RWPE2 (cell line): Measurements from ENCODE around the gene MTG2.

ENCODE experiments used
- ATAC-seq: fragments of 200-7000 bp; cut with Tn5 transposase; 3 replicates; pipeline ENCODE4 v1.9.1; 2021; ENCODE audit warnings: low read depth
- DNase-seq: peaks from one replicate; pipeline ENCODE4 v3.0.0-alpha.2; 2020; ENCODE audit warnings: low spot score
- H3K27ac ChIP-seq: fragments of 450-650 bp; 2 replicates; pipeline ENCODE4 v1.5.1; 2017; ENCODE audit warnings: mild to moderate bottlenecking; ENCODE audit not compliant: poor library complexity, severe bottlenecking
- H3K27me3 ChIP-seq: fragments of 250-450 bp; sonication (Bioruptor Pico); 2 replicates; pipeline ENCODE4 v1.5.1; 2021; ENCODE audit warnings: mild to moderate bottlenecking, moderate library complexity; ENCODE audit not compliant: insufficient read depth, poor library complexity, severe bottlenecking
- H3K36me3 ChIP-seq: fragments of 250-450 bp; sonication (Bioruptor Pico); 2 replicates; pipeline ENCODE4 v1.5.1; 2020; ENCODE audit warnings: low read depth, mild to moderate bottlenecking, moderate library complexity
- H3K4me1 ChIP-seq: fragments of 250-450 bp; sonication (Bioruptor Pico); 2 replicates; pipeline ENCODE4 v1.5.1; 2021; ENCODE audit warnings: mild to moderate bottlenecking, moderate library complexity; ENCODE audit not compliant: insufficient read depth, poor library complexity, severe bottlenecking
- H3K4me3 ChIP-seq: fragments of 250-450 bp; sonication (Bioruptor Pico); 2 replicates; pipeline ENCODE4 v1.5.1; 2021; ENCODE audit warnings: mild to moderate bottlenecking, moderate library complexity; ENCODE audit not compliant: severe bottlenecking
- H3K9me3 ChIP-seq: fragments of 250-450 bp; sonication (Bioruptor Pico); 2 replicates; pipeline ENCODE4 v1.5.1; 2021; ENCODE audit warnings: mild to moderate bottlenecking, moderate library complexity; ENCODE audit not compliant: severe bottlenecking
- CTCF ChIP-seq: fragments of 450-650 bp; IDR thresholded peaks from one replicate; pipeline ENCODE4 v1.5.1; 2017; ENCODE audit warnings: mild to moderate bottlenecking, moderate library complexity; ENCODE audit not compliant: poor library complexity, severe bottlenecking

The MTG2 gene

DNA sequence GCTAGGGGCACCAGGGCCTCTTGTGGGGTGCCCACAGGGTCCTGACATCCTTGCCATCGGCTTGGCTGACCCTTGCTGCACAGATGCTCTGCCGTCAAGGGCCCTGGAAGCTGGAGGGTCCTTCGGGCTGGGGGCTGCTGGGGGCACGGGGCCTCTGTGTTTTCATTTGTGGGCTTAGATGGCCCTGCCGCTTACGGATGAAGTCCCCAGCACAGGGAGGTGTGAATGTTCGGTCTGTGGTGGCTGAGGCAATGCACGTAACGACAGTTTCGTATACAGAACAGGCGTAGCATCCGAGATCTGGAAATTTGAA, 24.8 kb upstream of the MTG2 start:
- Histone ChIP-seq H3K9me3 (no peaks in the 10 kb centered on the region), H3K27me3 (no peaks in the 10 kb centered on the region), H3K27ac (no peak overlapping the region), H3K36me3 (peaks cover 44% of the 10 kb centered on the region), H3K4me3 (no peak overlapping the region), H3K4me1 (peaks cover 44% of the 10 kb centered on the region)
- ATAC-seq (no peak), DNase-seq (peak; percentile 80)
- no peak for TF ChIP-seq CTCF

- DNase-seq (peak; percentile 85), ATAC-seq (no peak)
- Histone ChIP-seq H3K9me3 (no peaks in the 10 kb centered on the region), H3K4me1 (peaks cover 44% of the 10 kb centered on the region), H3K27me3 (no peaks in the 10 kb centered on the region), H3K36me3 (peaks cover 41% of the 10 kb centered on the region), H3K4me3 (no peak overlapping the region), H3K27ac (peak overlapping the region; percentile 77)
- TF ChIP-seq CTCF: no peak
Measured at GRCh38 chr20:62158541-62158940, 24.3 kb upstream of the MTG2 start.

GRCh38 chr20:62159052-62159451, 23.8 kb upstream of the MTG2 start:
- Histone ChIP-seq H3K4me1 (peaks cover 44% of the 10 kb centered on the region), H3K9me3 (no peaks in the 10 kb centered on the region), H3K27ac (peak overlapping the region; percentile 77), H3K27me3 (no peaks in the 10 kb centered on the region), H3K36me3 (peaks cover 41% of the 10 kb centered on the region), H3K4me3 (no peak overlapping the region)
- DNase-seq: peak; percentile 80
- ATAC-seq: no peak
- TF ChIP-seq CTCF: no peak

DNA sequence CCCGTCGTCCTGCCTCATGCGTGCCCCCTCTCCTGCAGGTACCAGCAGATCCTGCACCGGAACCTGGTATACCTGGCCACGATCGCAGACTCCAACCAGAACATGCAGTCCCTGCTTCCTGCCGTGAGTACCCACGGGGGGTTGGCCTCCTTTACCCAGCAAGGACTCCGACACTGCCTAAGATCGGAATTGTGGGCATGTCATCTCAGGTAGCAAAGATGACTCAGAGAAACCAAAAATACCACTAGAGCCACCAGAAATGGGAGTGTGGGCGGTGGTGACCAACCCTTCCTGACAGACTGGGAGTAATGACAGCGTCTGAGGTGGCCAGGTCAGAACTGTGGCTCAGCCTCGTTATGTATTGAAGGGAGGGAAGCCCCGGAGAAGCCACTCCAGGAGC, 23.0 kb upstream of the MTG2 start:
- Histone ChIP-seq H3K9me3 (no peaks in the 10 kb centered on the region), H3K4me3 (no peak overlapping the region), H3K27ac (peak overlapping the region; percentile 77), H3K4me1 (peaks cover 42% of the 10 kb centered on the region), H3K27me3 (no peaks in the 10 kb centered on the region), H3K36me3 (peaks cover 41% of the 10 kb centered on the region)
- ATAC-seq (peak; percentile 71), DNase-seq (peak; percentile 97)
- TF ChIP-seq CTCF: no peak

DNA sequence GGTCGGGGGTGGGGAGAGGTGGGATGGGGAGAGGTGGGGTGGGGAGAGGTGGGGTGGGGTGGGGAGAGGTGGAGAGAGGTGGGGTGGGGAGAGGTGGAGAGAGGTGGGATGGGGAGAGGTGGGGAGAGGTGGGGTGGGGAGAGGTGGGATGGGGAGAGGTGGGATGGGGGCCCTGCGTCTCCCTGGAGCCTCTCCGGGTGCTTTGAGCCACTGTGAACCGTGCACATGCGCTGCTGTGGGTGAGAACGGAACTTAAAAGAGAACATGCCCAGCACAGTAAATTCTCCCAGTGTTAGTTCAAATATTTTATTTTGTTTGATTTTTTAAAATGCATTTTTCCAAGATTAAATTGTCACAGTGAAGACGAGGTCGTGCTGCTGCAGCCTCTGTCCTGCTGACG, 22.6 kb upstream of the MTG2 start:
- Histone ChIP-seq H3K4me1 (peaks cover 38% of the 10 kb centered on the region), H3K9me3 (no peaks in the 10 kb centered on the region), H3K27me3 (no peaks in the 10 kb centered on the region), H3K27ac (peak overlapping the region; percentile 77), H3K4me3 (no peak overlapping the region), H3K36me3 (peaks cover 43% of the 10 kb centered on the region)
- DNase-seq (peak; percentile 70), ATAC-seq (no peak)
- no peak for TF ChIP-seq CTCF
